HFF-Myc (cell line): ENCODE measurements around the gene RPP14.
"Not testable (repeated sequence)": the region's sequence is repeated elsewhere in the genome, so short reads cannot be mapped to it uniquely, and the experiment has no call there.

ENCODE experiments used
- DNase-seq: peaks from one replicate; pipeline ENCODE4 v3.0.0-alpha.2; 2011; ENCODE audit warnings: low read depth; ENCODE audit errors: extremely low read depth
- H3K4me3 ChIP-seq: replicated peaks from 2 replicates; pipeline ENCODE4 v1.5.1; 2011; ENCODE audit warnings: low read depth, mild to moderate bottlenecking, control low read depth, low read length
- CTCF ChIP-seq: IDR thresholded peaks from 2 replicates; pipeline ENCODE4 v1.5.1; 2012; ENCODE audit warnings: mild to moderate bottlenecking, low read depth, low read length, control low read depth; ENCODE audit errors: missing control alignments

The RPP14 gene

GRCh38 chr3:58281069-58281468 lies 25.0 kb upstream of the RPP14 start:
- no peak for TF ChIP-seq CTCF
- no peak for DNase-seq
- no peak overlapping the region for H3K4me3 ChIP-seq

- DNase-seq: no peak
- TF ChIP-seq CTCF: no peak
- no peak overlapping the region for H3K4me3 ChIP-seq
These were observed 20.7 kb upstream of the RPP14 start for GRCh38 chr3:58285334-58285733.

GRCh38 chr3:58287354-58287753 lies 18.7 kb upstream of the RPP14 start:
- no peak for TF ChIP-seq CTCF
- no peak for DNase-seq
- no peak overlapping the region for H3K4me3 ChIP-seq

GRCh38 chr3:58288011-58288728 lies 17.9 kb upstream of the RPP14 start:
- TF ChIP-seq CTCF: peak; percentile 15
- no peak for DNase-seq
- no peak overlapping the region for H3K4me3 ChIP-seq

GRCh38 chr3:58288964-58289613 lies 17.0 kb upstream of the RPP14 start:
- DNase-seq, H3K4me3 ChIP-seq: not testable (repeated sequence)

- not testable (repeated sequence) for DNase-seq, H3K4me3 ChIP-seq
These were observed 15.6 kb upstream of the RPP14 start for GRCh38 chr3:58290446-58290845.

- no peak overlapping the region for H3K4me3 ChIP-seq
- no peak for TF ChIP-seq CTCF
- DNase-seq: no peak
These were observed 14.2 kb upstream of the RPP14 start for GRCh38 chr3:58291671-58292338.
